ENCODE measurements around the gene APLNR. TPM values are rescaled to one million over a fixed set of nuclear protein-coding genes. Genes with fewer than 3 reads are reported as not detected.
A peak's percentile ranks its signal among the peaks of the same experiment; 100 is the strongest.

APLNR gene
- total RNA-seq, 3 donors from 2014 or later = 0.44 to 3.3 (median 0.80) TPM

DNA sequence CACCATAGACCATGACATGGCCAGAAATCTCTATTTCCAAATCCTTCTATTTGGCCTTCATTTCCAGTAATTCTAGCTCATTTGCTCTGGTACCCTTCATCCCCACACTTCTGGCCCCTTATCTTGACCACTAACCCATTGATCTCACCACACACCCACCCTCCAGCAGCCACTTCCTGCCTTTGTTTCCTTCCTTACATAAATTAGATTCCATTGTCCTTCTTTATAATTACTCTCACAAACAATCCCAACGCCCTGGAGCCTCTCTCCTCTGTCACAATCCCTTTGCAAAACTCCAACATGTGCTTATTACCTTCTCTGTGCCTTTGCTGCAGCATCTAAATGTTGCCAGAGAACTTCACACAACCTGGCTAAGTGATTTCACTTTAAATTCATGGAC is 14.8 kb downstream of the APLNR start:
- TF ChIP-seq POLR2A (IDR thresholded peaks at IDR 0.05) = no peak
- TF ChIP-seq POLR2AphosphoS5 (IDR thresholded peaks at IDR 0.05) = no peak
- TF ChIP-seq, protein P1, sequence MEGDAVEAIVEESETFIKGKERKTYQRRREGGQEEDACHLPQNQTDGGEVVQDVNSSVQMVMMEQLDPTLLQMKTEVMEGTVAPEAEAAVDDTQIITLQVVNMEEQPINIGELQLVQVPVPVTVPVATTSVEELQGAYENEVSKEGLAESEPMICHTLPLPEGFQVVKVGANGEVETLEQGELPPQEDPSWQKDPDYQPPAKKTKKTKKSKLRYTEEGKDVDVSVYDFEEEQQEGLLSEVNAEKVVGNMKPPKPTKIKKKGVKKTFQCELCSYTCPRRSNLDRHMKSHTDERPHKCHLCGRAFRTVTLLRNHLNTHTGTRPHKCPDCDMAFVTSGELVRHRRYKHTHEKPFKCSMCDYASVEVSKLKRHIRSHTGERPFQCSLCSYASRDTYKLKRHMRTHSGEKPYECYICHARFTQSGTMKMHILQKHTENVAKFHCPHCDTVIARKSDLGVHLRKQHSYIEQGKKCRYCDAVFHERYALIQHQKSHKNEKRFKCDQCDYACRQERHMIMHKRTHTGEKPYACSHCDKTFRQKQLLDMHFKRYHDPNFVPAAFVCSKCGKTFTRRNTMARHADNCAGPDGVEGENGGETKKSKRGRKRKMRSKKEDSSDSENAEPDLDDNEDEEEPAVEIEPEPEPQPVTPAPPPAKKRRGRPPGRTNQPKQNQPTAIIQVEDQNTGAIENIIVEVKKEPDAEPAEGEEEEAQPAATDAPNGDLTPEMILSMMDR (IDR thresholded peaks at IDR 0.05) = no peak

DNA sequence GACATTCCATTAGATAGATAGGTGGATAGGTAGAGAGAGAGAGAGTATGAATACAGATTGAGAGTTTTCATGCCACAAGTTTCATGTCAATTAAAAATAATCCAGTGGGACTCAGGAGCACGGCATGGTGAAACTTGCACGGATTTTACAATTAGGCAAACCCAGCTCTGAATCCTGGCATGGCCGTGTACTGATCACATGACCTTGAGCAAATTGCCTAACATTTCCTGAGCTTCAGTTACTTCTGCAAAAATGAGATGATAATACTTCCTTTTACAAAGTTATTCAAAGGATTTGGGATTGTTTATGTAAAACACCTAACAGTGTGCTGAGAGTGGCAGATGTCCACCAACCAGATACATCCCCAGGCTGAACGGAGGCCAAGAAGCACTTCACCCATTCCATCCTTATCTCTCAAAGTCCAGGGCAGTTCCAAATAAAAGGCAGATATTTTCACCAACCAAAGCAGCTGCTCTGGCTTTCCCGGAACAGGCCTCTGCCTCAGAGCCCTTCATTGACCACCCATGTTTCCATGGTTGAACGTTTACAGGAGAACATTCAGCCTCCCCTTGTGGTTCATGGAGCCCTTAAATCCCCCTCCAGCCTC is 17.9 kb downstream of the APLNR start:
- intact Hi-C loops (cut with DNase I; ENCODE audit: low total_unique reads) = no loop called here
- H3K4me1 ChIP-seq = no peaks in the 10 kb centered on the region
- DNase-seq (ENCODE audit: low spot score in 2 of 2) = no peak
- no peak for TF ChIP-seq POLR2AphosphoS5 (IDR thresholded peaks at IDR 0.05)
- TF ChIP-seq POLR2A (IDR thresholded peaks at IDR 0.05) = no peak
- TF ChIP-seq, protein P1 (IDR thresholded peaks at IDR 0.05) = no peak
- no peaks in the 10 kb centered on the region for H3K36me3 ChIP-seq
- peak overlapping the region in 1 of 2 donors; percentile 48 for H3K27ac ChIP-seq
- H3K9me3 ChIP-seq = no peaks in the 10 kb centered on the region
- H3K27me3 ChIP-seq = no peaks in the 10 kb centered on the region
- no peak overlapping the region for H3K4me3 ChIP-seq

More for the DNA sequence above, 14.8 kb downstream of the APLNR start:
- intact Hi-C loops (cut with DNase I; ENCODE audit: low total_unique reads) = no loop called here
- H3K36me3 ChIP-seq = no peaks in the 10 kb centered on the region
- H3K4me3 ChIP-seq = no peak overlapping the region
- no peaks in the 10 kb centered on the region for H3K9me3 ChIP-seq
- DNase-seq (ENCODE audit: low spot score in 2 of 2) = no peak
- H3K27me3 ChIP-seq = no peaks in the 10 kb centered on the region
- H3K4me1 ChIP-seq = no peaks in the 10 kb centered on the region
- H3K27ac ChIP-seq = no peak overlapping the region

DNA sequence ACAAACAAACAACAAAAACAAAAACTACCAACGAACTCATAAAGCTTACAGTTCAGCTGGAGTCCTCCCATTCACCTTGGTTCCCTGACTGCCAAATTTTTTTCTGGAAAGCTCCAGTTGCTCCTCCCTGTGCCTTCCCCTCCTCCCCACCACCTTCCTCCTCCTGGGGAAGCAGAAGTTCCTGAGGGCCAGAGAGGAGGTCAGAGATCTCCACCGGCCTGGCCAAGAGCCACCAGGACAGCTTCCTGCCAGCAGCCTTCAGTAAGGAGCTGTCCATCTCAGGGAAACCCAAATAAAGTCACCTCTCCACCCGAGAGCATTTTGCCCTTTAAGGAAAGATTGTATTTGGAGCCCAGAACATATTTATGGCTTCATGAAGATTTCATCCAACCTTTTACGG is 20.0 kb downstream of the APLNR start:
- no peak overlapping the region for H3K4me3 ChIP-seq
- no peak overlapping the region for H3K27ac ChIP-seq
- intact Hi-C loops (cut with DNase I; ENCODE audit: low total_unique reads) = no loop called here
- no peak for DNase-seq (ENCODE audit: low spot score in 2 of 2)
- H3K27me3 ChIP-seq = no peaks in the 10 kb centered on the region
- TF ChIP-seq POLR2AphosphoS5 (IDR thresholded peaks at IDR 0.05) (no peak), POLR2A (IDR thresholded peaks at IDR 0.05) (no peak)
- TF ChIP-seq, protein P1 (IDR thresholded peaks at IDR 0.05) = no peak
- no peaks in the 10 kb centered on the region for H3K36me3 ChIP-seq
- H3K9me3 ChIP-seq = no peaks in the 10 kb centered on the region
- H3K4me1 ChIP-seq = no peaks in the 10 kb centered on the region

DNA sequence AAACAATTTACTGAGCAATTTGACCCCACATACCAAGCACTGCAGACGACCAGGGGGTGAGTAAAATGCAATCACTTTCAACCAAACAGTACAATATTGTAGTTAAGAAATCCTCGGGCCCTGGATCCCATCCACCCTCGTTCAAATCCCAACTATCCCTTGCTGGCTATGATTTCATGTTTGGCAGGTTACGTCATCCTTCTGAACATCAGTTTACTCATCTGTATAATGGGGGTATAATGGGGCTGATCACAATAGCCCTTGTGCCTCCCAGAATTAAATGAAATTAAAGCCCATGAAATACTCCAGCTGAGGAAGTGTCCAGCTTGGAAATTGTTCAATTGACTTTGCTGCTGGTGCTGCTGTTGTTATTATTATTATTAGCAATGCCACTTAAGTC is 20.6 kb downstream of the APLNR start:
- Histone ChIP-seq H3K27ac (no peak overlapping the region), H3K4me3 (no peak overlapping the region), H3K27me3 (no peaks in the 10 kb centered on the region), H3K4me1 (no peaks in the 10 kb centered on the region), H3K9me3 (no peaks in the 10 kb centered on the region), H3K36me3 (no peaks in the 10 kb centered on the region)
- no peak for TF ChIP-seq POLR2AphosphoS5 (IDR thresholded peaks at IDR 0.05)
- TF ChIP-seq, protein P1 (IDR thresholded peaks at IDR 0.05) = no peak
- TF ChIP-seq POLR2A (IDR thresholded peaks at IDR 0.05) = no peak
- intact Hi-C loops (cut with DNase I; ENCODE audit: low total_unique reads) = no loop called here
- DNase-seq (ENCODE audit: low spot score in 2 of 2) = no peak

DNA sequence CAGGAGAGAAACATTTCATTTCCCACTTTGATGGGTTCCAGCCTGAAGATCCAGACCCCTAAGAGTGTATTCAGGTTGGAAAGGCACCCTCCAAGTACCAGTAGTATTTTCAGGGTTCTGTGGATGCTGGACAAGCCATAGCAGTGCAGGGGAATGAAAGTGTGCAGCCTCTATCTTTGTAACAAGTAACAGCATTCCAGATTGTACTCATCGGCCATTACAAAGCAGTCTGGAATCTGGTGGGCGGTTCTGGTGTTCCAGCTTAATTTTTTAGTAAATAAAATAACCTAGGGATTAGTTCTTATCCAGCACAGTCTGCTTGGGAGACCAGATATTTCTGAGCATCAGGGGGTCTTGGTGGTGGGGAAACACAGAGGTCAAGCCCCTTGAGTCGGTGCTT is 22.6 kb downstream of the APLNR start:
- H3K36me3 ChIP-seq = no peaks in the 10 kb centered on the region
- H3K27me3 ChIP-seq = no peaks in the 10 kb centered on the region
- TF ChIP-seq POLR2AphosphoS5 (IDR thresholded peaks at IDR 0.05) = no peak
- TF ChIP-seq, protein P1 (IDR thresholded peaks at IDR 0.05) = no peak
- no peak for TF ChIP-seq POLR2A (IDR thresholded peaks at IDR 0.05)
- H3K4me3 ChIP-seq = no peak overlapping the region
- H3K4me1 ChIP-seq = no peaks in the 10 kb centered on the region
- intact Hi-C loops (cut with DNase I; ENCODE audit: low total_unique reads) = no loop called here
- H3K9me3 ChIP-seq = no peaks in the 10 kb centered on the region
- DNase-seq (ENCODE audit: low spot score in 2 of 2) = peak in 1 of 2 donors; percentile 27
- H3K27ac ChIP-seq = peak overlapping the region; percentile 4 to 68

All from breast epithelium (tissue), 4 donors.